Measurements from ENCODE around the gene CC2D2B. TPM values are rescaled to one million over a fixed set of nuclear protein-coding genes. Genes with fewer than 3 reads are reported as not detected.
"Not testable (repeated sequence)": the region's sequence is repeated elsewhere in the genome, so short reads cannot be mapped to it uniquely, and the experiment has no call there.

Gene CC2D2B
- total RNA-seq, 2 experiments from 2014 or later, result 0.23 TPM; not detected in 1

- ATAC-seq, result no peak
- Mint-ChIP-seq H3K27ac (no peak overlapping the region), H3K36me3 (ENCODE audit: low read depth) (peaks cover 7% of the 10 kb centered on the region), H3K27me3 (peaks cover 2% of the 10 kb centered on the region), H3K4me1 (peaks cover 9% of the 10 kb centered on the region), H3K4me3 (peak overlapping the region; percentile 88), H3K9me3 (ENCODE audit: low read depth) (no peaks in the 10 kb centered on the region)
- DNase-seq, result no peak
- intact Hi-C loops (cut with DNase I, micrococcal nuclease), result loop anchor here in 1 of 2 experiments (1.0 to 5.0 kb wide), 2 partner anchors 134 to 252 kb away; partner anchors contain the start of genes ALDH18A1 and CCNJ
- ChIA-PET CTCF (interaction anchor here (1.4 kb wide), 1 partner anchor 26 kb away, joined by 3 read pairs; no protein-coding TSS in a partner anchor), POLR2A (interaction anchor here (1.0 kb wide), 1 partner anchor 221 kb away, joined by 3 read pairs; no protein-coding TSS in a partner anchor)
Observed at GRCh38 chr10:95908450-95908849, 675 bp downstream of the CC2D2B start.

GRCh38 chr10:95909561-95909960 lies 1.8 kb downstream of the CC2D2B start:
- no peak for ATAC-seq
- Mint-ChIP-seq H3K27me3 (peaks cover 4% of the 10 kb centered on the region), H3K36me3 (ENCODE audit: low read depth) (peaks cover 7% of the 10 kb centered on the region), H3K4me3 (no peak overlapping the region), H3K9me3 (ENCODE audit: low read depth) (no peaks in the 10 kb centered on the region), H3K27ac (no peak overlapping the region), H3K4me1 (peaks cover 9% of the 10 kb centered on the region)
- DNase-seq, result no peak
- intact Hi-C loops (cut with DNase I, micrococcal nuclease), result loop anchor here in 1 of 2 experiments (5.0 kb wide), 1 partner anchor 133 kb away; the partner anchor contains the start of gene CCNJ
- ChIA-PET POLR2A (no interaction called here), CTCF (no interaction called here)

GRCh38 chr10:95916039-95916438 lies 8.3 kb downstream of the CC2D2B start:
- ATAC-seq; intact Hi-C loops (cut with DNase I, micrococcal nuclease); H3K9me3 Mint-ChIP-seq (ENCODE audit: low read depth); DNase-seq; H3K36me3 Mint-ChIP-seq (ENCODE audit: low read depth); H3K27ac Mint-ChIP-seq; CTCF ChIA-PET; POLR2A ChIA-PET; H3K4me1 Mint-ChIP-seq; H3K4me3 Mint-ChIP-seq: not testable (repeated sequence)
- H3K27me3 Mint-ChIP-seq, result peaks cover 12% of the 10 kb centered on the region

GRCh38 chr10:95920798-95921426 lies 13.1 kb downstream of the CC2D2B start:
- H3K9me3 Mint-ChIP-seq (ENCODE audit: low read depth), result no peaks in the 10 kb centered on the region

GRCh38 chr10:95925033-95925432 lies 17.3 kb downstream of the CC2D2B start:
- Mint-ChIP-seq H3K27me3 (no peaks in the 10 kb centered on the region), H3K4me3 (no peak overlapping the region), H3K27ac (no peak overlapping the region), H3K9me3 (ENCODE audit: low read depth) (no peaks in the 10 kb centered on the region), H3K36me3 (ENCODE audit: low read depth) (no peaks in the 10 kb centered on the region), H3K4me1 (no peaks in the 10 kb centered on the region)
- ATAC-seq (no peak), DNase-seq (no peak)
- ChIA-PET CTCF (no interaction called here), POLR2A (no interaction called here)
- intact Hi-C loops (cut with DNase I, micrococcal nuclease), result no loop called here

More at GRCh38 chr10:95920798-95921426, 13.1 kb downstream of the CC2D2B start:
- ATAC-seq (no peak), DNase-seq (no peak)
- Mint-ChIP-seq H3K27me3 (peaks cover 6% of the 10 kb centered on the region), H3K4me3 (no peak overlapping the region), H3K4me1 (no peaks in the 10 kb centered on the region), H3K27ac (no peak overlapping the region), H3K36me3 (ENCODE audit: low read depth) (no peaks in the 10 kb centered on the region)
- ChIA-PET POLR2A (no interaction called here), CTCF (no interaction called here)
- intact Hi-C loops (cut with DNase I, micrococcal nuclease), result no loop called here

GRCh38 chr10:95935429-95935828 lies 27.7 kb downstream of the CC2D2B start:
- H3K4me1 Mint-ChIP-seq, result no peaks in the 10 kb centered on the region
- peaks cover 6% of the 10 kb centered on the region for H3K27me3 Mint-ChIP-seq
- H3K9me3 Mint-ChIP-seq (ENCODE audit: low read depth), result peaks cover 12% of the 10 kb centered on the region
- intact Hi-C loops (cut with DNase I, micrococcal nuclease), result no loop called here
- ATAC-seq (no peak), DNase-seq (no peak)
- ChIA-PET CTCF (interaction anchor here (1.4 kb wide), 1 partner anchor 294 kb away, joined by 4 read pairs; no protein-coding TSS in a partner anchor), POLR2A (no interaction called here)
- no peak overlapping the region for H3K27ac Mint-ChIP-seq
- no peaks in the 10 kb centered on the region for H3K36me3 Mint-ChIP-seq (ENCODE audit: low read depth)
- H3K4me3 Mint-ChIP-seq, result no peak overlapping the region

GRCh38 chr10:95941115-95941514 lies 33.3 kb downstream of the CC2D2B start:
- no peak overlapping the region for H3K27ac Mint-ChIP-seq
- intact Hi-C loops (cut with DNase I, micrococcal nuclease), result no loop called here

GRCh38 chr10:95963202-95963990 lies 55.6 kb downstream of the CC2D2B start:
- POLR2A ChIA-PET, result no interaction called here
- DNase-seq, result no peak
- CTCF ChIA-PET, result interaction anchor here (0.7 to 1.0 kb wide), 2 partner anchors 13 to 282 kb away, joined by 3 read pairs; no protein-coding TSS in a partner anchor
- intact Hi-C loops (cut with DNase I, micrococcal nuclease), result no loop called here
- Mint-ChIP-seq H3K4me3 (no peak overlapping the region), H3K27ac (peak overlapping the region; percentile 79), H3K9me3 (ENCODE audit: low read depth) (peaks cover 7% of the 10 kb centered on the region), H3K27me3 (peaks cover 2% of the 10 kb centered on the region), H3K36me3 (ENCODE audit: low read depth) (peaks cover 4% of the 10 kb centered on the region), H3K4me1 (peaks cover 20% of the 10 kb centered on the region)
- ATAC-seq, result peak; percentile 70

More at GRCh38 chr10:95941115-95941514, 33.3 kb downstream of the CC2D2B start:
- POLR2A ChIA-PET, result no interaction called here
- Mint-ChIP-seq H3K27me3 (no peaks in the 10 kb centered on the region), H3K4me3 (no peak overlapping the region), H3K36me3 (ENCODE audit: low read depth) (peaks cover 3% of the 10 kb centered on the region), H3K4me1 (no peaks in the 10 kb centered on the region), H3K9me3 (ENCODE audit: low read depth) (peaks cover 9% of the 10 kb centered on the region)
- ATAC-seq (no peak), DNase-seq (no peak)
- CTCF ChIA-PET, result no interaction called here

- ChIA-PET POLR2A (no interaction called here), CTCF (interaction anchor here (0.7 to 1.0 kb wide), 2 partner anchors 12 to 282 kb away, joined by 3 read pairs; no protein-coding TSS in a partner anchor)
- H3K36me3 Mint-ChIP-seq (ENCODE audit: low read depth), result peaks cover 1% of the 10 kb centered on the region
- intact Hi-C loops (cut with DNase I, micrococcal nuclease), result no loop called here
- no peaks in the 10 kb centered on the region for H3K27me3 Mint-ChIP-seq
- H3K4me1 Mint-ChIP-seq, result peaks cover 20% of the 10 kb centered on the region
- H3K4me3 Mint-ChIP-seq, result no peak overlapping the region
- peaks cover 4% of the 10 kb centered on the region for H3K9me3 Mint-ChIP-seq (ENCODE audit: low read depth)
- ATAC-seq, result peak; percentile 19
- DNase-seq, result no peak
- H3K27ac Mint-ChIP-seq, result peak overlapping the region; percentile 79
Observed at GRCh38 chr10:95963991-95964389, 56.2 kb downstream of the CC2D2B start.

- H3K36me3 Mint-ChIP-seq (ENCODE audit: low read depth), result peaks cover 1% of the 10 kb centered on the region
- no peaks in the 10 kb centered on the region for H3K27me3 Mint-ChIP-seq
- H3K4me1 Mint-ChIP-seq, result peaks cover 20% of the 10 kb centered on the region
- intact Hi-C loops (cut with DNase I, micrococcal nuclease), result no loop called here
- ChIA-PET CTCF (no interaction called here), POLR2A (no interaction called here)
- no peak for DNase-seq
- no peak overlapping the region for H3K27ac Mint-ChIP-seq
- H3K9me3 Mint-ChIP-seq (ENCODE audit: low read depth), result peaks cover 4% of the 10 kb centered on the region
- no peak overlapping the region for H3K4me3 Mint-ChIP-seq
- ATAC-seq, result no peak
Observed at GRCh38 chr10:95964756-95965155, 57.0 kb downstream of the CC2D2B start.

GRCh38 chr10:95976362-95977229 lies 68.8 kb downstream of the CC2D2B start:
- Mint-ChIP-seq H3K4me3 (no peak overlapping the region), H3K9me3 (ENCODE audit: low read depth) (no peaks in the 10 kb centered on the region), H3K4me1 (no peaks in the 10 kb centered on the region), H3K27ac (no peak overlapping the region), H3K36me3 (ENCODE audit: low read depth) (no peaks in the 10 kb centered on the region), H3K27me3 (no peaks in the 10 kb centered on the region)
- ChIA-PET POLR2A (no interaction called here), CTCF (interaction anchor here (0.7 to 1.4 kb wide), 2 partner anchors 13 to 20 kb away, joined by 3 read pairs; no protein-coding TSS in a partner anchor)
- intact Hi-C loops (cut with DNase I, micrococcal nuclease), result no loop called here
- ATAC-seq, result no peak
- DNase-seq, result no peak
